Activated T-helper 1 cell treated with anti-CD3 and anti-CD28 coated beads, Interleukin-12 subunit alpha, Interleukin-12 subunit beta, Interleukin-2, Interleukin-4 antibody, amounts not matched to agents 30 ng/mL and 10 ng/mL and 1 ng/mL, durations not matched to agents 14 hours and 24 hours and 36 hours (primary cell): Measurements from ENCODE around the gene FBXO48. TPM values are rescaled to one million over a fixed set of nuclear protein-coding genes. Genes with fewer than 3 reads are reported as not detected.
A peak's percentile ranks its signal among the peaks of the same experiment; 100 is the strongest.

Experiments
- DNase-seq: peaks from one replicate; pipeline ENCODE4 v3.0.0; 2021; ENCODE audit warnings: low spot score
- H3K27ac Mint-ChIP-seq: one replicate; pipeline ENCODE4 v1.8.0; 2021; ENCODE audit warnings: mild to moderate bottlenecking, mixed read lengths
- H3K27me3 Mint-ChIP-seq: one replicate; pipeline ENCODE4 v1.8.0; 2022; ENCODE audit warnings: mild to moderate bottlenecking, moderate library complexity, mixed read lengths; ENCODE audit not compliant: insufficient read depth
- H3K36me3 Mint-ChIP-seq: one replicate; pipeline ENCODE4 v1.8.0; 2021; ENCODE audit warnings: low read depth, mixed read lengths
- H3K4me1 Mint-ChIP-seq: one replicate; pipeline ENCODE4 v1.8.0; 2021; ENCODE audit warnings: low read depth, mixed read lengths
- H3K4me3 Mint-ChIP-seq: one replicate; pipeline ENCODE4 v1.8.0; 2021; ENCODE audit warnings: mild to moderate bottlenecking, moderate library complexity, mixed read lengths
- H3K9me3 Mint-ChIP-seq: one replicate; pipeline ENCODE4 v1.8.0; 2021; ENCODE audit warnings: mixed read lengths
- intact Hi-C: fragments of 100-400 bp; cut with micrococcal nuclease; formaldehyde crosslinking; loops from one replicate; pipeline ENCODE4 v1.15.1; 2024
- total RNA-seq: library from RNA; stranded (reverse); gene quantifications from 2 replicates; pipeline ENCODE4 v1.2.3, GENCODE V29; 2022

Gene FBXO48, protein sequence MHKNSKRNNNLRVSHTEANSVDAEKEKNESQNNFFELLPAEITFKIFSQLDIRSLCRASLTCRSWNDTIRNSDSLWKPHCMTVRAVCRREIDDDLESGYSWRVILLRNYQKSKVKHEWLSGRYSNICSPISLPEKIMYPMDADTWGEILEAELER
- total RNA-seq: 1.3 and 1.4 TPM in 2 replicates

DNA sequence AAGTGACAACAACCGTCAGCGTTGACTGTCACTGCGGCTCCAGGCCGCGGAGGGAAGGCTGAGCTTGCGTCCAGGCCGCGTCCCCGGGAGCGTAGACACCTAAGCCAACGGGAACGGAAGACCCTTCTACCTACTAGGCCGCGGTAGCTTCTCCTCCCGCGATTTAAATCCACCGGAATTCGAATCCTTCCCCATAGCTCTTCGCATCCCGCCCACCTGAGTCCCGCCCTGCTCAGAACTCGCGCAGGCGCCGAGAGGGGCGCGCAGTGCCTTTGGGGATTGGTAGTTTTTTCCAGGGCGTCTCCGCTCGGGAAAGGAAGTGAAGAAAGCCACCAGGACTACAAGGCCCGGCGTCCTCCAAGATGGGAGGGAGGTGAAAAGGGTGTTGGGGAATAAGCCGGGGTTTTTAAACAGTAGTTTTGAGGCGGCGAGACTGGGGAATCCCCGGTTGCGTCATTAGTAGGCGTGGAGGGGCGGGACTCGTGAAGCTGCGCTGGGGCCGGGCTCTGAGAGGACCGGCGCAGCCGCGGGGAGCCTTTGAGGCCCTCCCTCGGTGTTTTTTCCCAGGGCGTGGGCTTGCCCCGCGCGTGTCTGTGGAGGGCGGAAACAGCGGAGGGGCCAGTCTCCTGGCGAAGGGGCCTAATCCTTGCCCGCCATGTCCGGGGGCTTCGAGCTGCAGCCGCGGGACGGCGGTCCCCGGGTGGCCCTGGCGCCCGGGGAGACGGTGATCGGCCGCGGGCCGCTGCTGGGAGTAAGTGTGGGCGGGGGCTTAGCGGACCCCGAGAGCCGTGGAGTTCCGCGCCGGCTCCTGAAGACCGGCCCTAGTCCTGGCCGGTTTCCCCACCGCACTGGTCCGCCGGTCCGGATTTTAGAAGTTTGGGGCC is at the start of gene FBXO48, which contains the start of gene APLF:
Gene FBXO48 (minus strand): TSS at position 218 of the 884 bp plus-strand sequence. CDS start 2,149 bp downstream, outside the sequence.
Gene APLF (plus strand): TSS at position 509 of the 884 bp plus-strand sequence. CDS start 147 bp downstream, at position 656.
- no peaks in the 10 kb centered on the region for H3K27me3 Mint-ChIP-seq
- DNase-seq: peak; percentile 97

DNA sequence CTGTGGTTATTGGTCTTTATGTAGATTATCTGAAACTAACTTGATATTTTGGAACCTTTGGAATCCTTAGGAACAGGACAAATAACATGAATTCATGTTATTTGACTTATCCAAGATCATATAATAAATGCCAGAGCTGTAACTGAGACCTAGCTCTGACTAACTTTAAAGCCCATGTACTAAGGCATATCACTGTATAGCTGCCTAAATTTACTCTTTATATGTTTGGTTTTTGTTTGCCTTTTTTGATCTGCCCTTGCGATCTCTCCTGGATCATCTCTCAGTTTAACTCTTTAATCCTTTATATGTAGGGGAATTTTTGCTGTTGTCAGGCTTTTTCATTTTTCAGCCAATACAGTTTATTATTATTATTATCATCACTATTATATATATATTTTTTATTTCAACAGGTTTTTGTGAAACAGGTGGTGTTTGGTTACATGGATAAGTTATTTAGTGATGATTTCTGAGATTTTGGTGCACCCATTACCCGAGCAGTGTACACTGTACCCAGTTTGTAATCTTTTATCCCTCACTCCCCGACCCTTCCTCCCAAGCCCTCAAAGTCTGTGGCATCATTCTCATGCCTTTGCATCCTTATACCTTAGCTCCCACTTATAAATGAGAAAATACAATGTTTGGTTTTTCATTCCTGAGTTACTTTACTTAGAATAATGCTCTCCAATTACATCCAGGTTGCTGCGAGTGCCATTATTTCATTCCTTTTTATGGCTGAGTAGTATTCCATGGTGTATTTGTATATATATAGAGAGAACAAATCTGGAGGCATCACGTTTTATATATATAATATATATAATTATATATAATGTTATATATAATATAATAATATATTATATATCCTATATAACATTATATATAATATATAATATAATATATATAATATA is 49.2 kb upstream of the FBXO48 start:
- intact Hi-C loops: no loop called here
- no peak for DNase-seq
- Mint-ChIP-seq H3K4me1 (peaks cover 20% of the 10 kb centered on the region), H3K27ac (no peak overlapping the region), H3K4me3 (no peak overlapping the region), H3K36me3 (no peaks in the 10 kb centered on the region), H3K27me3 (no peaks in the 10 kb centered on the region), H3K9me3 (no peaks in the 10 kb centered on the region)

More for the DNA sequence above, at the start of gene FBXO48, which contains the start of gene APLF:
- Mint-ChIP-seq H3K27ac (peak within 1 kb of the TSS; percentile 91), H3K36me3 (peaks cover 2% of the 10 kb centered on the region), H3K4me1 (peaks cover 48% of the 10 kb centered on the region), H3K9me3 (no peaks in the 10 kb centered on the region), H3K4me3 (peak within 1 kb of the TSS; percentile 97)
- intact Hi-C loops: loop anchor here (1.0 to 2.0 kb wide), 15 partner anchors 26 to 1825 kb away; partner anchors contain the start of genes AAK1, ARHGAP25, GFPT1 and PNO1

DNA sequence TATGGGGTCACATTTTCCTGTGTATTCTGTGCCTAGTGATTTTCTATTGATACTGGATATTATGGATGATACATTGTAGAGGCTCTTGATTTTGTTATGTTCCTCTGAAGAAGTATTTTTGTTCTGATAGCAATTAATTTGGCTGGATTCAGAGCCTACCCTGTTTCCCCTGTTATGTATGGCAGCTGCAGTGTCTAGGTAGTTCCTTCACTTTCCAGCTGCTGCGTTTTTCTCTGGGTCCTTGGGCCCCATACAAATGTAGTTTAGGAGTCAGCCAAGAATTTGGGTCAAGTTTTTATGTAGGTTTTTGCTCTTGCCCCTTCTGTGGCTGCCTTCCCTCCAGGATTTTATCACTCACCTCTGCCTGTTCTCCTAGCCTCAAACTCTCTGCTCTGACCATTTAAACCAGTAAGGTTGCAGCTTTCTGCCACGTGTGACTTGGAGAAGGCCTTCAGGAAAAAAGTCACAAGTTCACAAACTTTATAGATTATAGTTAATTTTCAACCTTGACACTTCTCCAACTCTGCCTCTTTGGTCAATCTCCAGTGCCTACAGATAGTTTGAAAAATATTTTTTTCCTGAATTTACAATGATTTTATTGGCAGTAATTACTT is 47.3 kb upstream of the FBXO48 start:
- intact Hi-C loops: no loop called here
- no peaks in the 10 kb centered on the region for H3K27me3 Mint-ChIP-seq

DNA sequence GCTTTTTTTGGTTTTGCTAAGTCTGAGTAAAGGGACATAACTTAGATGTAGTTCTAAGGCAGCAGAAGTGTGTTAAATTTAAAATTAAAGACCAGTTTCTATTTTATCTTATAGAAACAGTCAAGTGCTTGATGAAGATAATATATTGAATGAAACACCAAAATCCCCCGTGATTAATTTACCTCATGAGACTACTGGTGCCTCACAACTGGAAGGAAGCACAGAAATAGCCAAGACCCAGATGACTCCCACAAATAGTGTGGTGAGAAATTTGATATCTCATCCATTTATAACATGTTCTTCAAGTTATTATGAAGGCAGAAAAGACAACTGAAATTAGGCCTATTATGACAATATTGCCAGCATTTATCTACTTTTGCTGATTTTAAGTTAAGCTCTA is 45.9 kb upstream of the FBXO48 start:
- Mint-ChIP-seq H3K27me3 (no peaks in the 10 kb centered on the region), H3K9me3 (peaks cover 5% of the 10 kb centered on the region), H3K4me3 (no peak overlapping the region), H3K4me1 (no peaks in the 10 kb centered on the region), H3K36me3 (no peaks in the 10 kb centered on the region), H3K27ac (no peak overlapping the region)
- no peak for DNase-seq
- intact Hi-C loops: no loop called here

More for the DNA sequence above, 47.3 kb upstream of the FBXO48 start:
- Mint-ChIP-seq H3K9me3 (no peaks in the 10 kb centered on the region), H3K36me3 (no peaks in the 10 kb centered on the region), H3K4me3 (no peak overlapping the region), H3K4me1 (peaks cover 1% of the 10 kb centered on the region), H3K27ac (no peak overlapping the region)
- DNase-seq: no peak

DNA sequence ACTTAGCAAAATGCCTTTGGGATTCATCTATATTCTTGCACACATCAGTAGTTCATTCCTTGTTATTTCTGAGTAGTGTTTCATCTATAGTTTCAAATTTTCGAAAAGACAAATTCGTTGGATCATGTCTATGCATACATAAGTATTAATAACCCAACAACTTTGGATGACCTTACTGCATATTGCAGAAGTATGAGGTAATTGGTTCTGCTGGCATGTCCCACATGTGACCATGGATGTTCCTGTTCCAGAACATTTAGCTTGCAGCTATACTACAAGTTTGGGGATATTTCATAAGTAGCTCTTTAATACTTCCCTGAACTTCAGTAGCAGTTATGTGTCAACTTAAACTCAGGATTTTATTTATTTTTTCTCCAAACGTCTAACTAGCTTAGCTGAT is 45.2 kb upstream of the FBXO48 start:
- no peak overlapping the region for H3K27ac Mint-ChIP-seq

DNA sequence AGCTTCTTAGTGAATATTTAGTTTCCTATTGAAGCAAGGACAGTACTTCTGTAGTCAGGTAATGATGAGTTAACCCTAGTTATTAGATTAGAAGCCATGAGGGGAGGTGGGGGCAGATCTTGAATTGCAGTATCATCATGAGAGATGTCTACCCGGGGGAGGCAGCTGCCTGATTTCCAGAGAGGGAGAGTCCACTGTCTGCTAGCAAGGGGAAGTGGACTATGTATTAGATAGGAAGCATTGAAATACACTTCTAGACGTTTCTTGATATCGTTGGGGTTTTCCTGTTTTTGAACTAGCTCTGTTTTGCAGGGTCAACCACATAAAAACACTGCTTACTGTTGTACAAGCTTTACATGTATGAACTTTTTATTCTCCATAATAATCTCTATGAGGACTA is 39.1 kb upstream of the FBXO48 start:
- intact Hi-C loops: no loop called here
- Mint-ChIP-seq H3K36me3 (no peaks in the 10 kb centered on the region), H3K4me1 (peaks cover 12% of the 10 kb centered on the region), H3K27ac (no peak overlapping the region), H3K27me3 (no peaks in the 10 kb centered on the region), H3K4me3 (no peak overlapping the region), H3K9me3 (peaks cover 5% of the 10 kb centered on the region)
- no peak for DNase-seq

More for the DNA sequence above, 45.2 kb upstream of the FBXO48 start:
- no peaks in the 10 kb centered on the region for H3K27me3 Mint-ChIP-seq
- no peak overlapping the region for H3K4me3 Mint-ChIP-seq
- no peaks in the 10 kb centered on the region for H3K36me3 Mint-ChIP-seq
- DNase-seq: no peak
- intact Hi-C loops: no loop called here
- H3K4me1 Mint-ChIP-seq: no peaks in the 10 kb centered on the region
- peaks cover 5% of the 10 kb centered on the region for H3K9me3 Mint-ChIP-seq

DNA sequence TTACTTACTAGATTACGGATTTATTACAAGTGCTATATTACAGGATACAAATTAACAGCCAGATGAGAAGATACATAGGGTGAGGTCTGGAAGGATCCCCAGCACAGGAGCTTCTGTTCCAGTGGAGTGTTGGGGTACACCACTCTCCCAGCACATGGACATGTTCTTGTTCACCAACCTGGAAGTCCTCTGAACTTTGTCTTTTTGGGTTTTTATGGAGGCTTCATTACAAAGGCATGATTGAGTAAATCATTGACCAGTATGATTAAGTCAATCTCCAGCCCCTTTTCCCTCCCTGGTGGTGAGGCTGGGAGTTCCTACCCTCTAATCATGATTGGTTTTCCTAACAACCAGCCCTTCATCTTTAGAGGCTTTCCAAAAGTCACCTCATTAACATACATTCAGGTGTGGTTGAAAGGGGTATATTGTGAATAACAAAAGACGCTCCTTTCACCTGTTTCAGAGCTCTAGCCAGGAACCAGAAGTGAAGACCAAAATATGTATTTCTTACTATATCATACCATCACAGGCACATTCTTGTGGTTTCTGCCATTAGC is 38.6 kb upstream of the FBXO48 start:
- Mint-ChIP-seq H3K4me3 (no peak overlapping the region), H3K27ac (no peak overlapping the region)
- intact Hi-C loops: no loop called here

DNA sequence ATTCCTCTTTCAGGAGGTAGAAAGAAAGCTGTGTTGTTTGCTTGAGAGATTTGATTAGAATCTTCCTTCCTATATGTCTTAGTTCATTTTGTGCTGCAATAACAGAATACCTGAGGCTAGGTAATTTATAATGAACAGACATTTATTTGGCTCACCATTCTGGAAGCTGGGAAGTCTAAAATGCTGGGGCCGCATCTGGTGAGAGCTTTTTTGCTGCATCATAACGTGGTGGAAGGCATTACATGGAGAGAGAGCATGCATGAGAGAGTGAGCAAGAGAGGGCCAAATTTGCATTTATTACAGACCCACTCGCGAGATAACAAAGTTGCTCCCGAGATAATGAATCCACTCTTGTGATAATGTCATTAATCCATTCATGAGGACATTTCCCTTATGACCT is 34.7 kb upstream of the FBXO48 start:
- Mint-ChIP-seq H3K36me3 (no peaks in the 10 kb centered on the region), H3K27ac (no peak overlapping the region), H3K9me3 (peaks cover 6% of the 10 kb centered on the region), H3K4me3 (no peak overlapping the region), H3K27me3 (no peaks in the 10 kb centered on the region), H3K4me1 (peaks cover 12% of the 10 kb centered on the region)
- no peak for DNase-seq
- intact Hi-C loops: no loop called here

More for the DNA sequence above, 38.6 kb upstream of the FBXO48 start:
- DNase-seq: no peak
- Mint-ChIP-seq H3K4me1 (peaks cover 12% of the 10 kb centered on the region), H3K9me3 (peaks cover 5% of the 10 kb centered on the region), H3K36me3 (no peaks in the 10 kb centered on the region), H3K27me3 (no peaks in the 10 kb centered on the region)

DNA sequence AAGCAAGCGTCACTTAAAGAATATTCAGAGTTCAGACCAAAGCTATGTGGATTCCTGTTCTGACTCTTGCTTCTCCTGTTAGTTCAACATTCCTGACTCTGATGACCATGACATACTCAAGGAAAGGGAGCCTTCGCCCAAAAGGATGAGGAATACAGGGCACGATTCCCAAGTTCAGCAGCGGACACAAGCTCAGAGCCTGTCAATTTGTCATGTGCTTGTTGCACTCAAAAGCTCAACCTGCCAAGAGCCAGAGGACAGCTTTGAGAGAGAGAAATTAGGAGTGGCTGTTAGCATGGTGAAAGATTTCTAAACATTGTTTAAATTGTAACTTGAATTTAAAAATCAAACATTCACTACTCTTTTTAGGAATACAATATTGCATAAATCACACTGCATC is 33.6 kb upstream of the FBXO48 start:
- Mint-ChIP-seq H3K4me3 (no peak overlapping the region), H3K27ac (no peak overlapping the region), H3K4me1 (peaks cover under 1% of the 10 kb centered on the region), H3K27me3 (no peaks in the 10 kb centered on the region), H3K36me3 (no peaks in the 10 kb centered on the region), H3K9me3 (peaks cover 15% of the 10 kb centered on the region)
- intact Hi-C loops: no loop called here
- DNase-seq: no peak

DNA sequence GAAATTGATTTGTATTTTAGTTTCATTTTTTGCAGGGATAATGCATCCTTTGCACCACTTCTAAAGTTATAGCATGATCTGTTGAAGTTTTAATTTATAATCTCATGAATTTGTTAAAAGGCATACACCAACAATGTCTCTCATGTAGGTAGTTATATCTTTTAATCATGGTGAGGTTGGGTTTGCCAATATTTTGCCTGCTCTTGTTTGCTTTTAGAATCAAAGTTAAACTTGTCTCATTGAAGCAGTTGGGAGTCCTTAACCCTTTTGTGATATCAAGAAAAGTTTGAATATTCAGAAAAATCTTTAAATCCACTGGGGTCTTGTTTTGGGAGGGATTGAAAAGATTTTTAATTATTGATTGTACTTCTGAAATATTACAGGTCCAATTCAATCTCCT is 32.0 kb upstream of the FBXO48 start:
- intact Hi-C loops: no loop called here
- H3K27ac Mint-ChIP-seq: no peak overlapping the region
- no peaks in the 10 kb centered on the region for H3K36me3 Mint-ChIP-seq
- no peaks in the 10 kb centered on the region for H3K27me3 Mint-ChIP-seq
- H3K4me3 Mint-ChIP-seq: no peak overlapping the region
- no peaks in the 10 kb centered on the region for H3K4me1 Mint-ChIP-seq
- H3K9me3 Mint-ChIP-seq: peaks cover 23% of the 10 kb centered on the region
- DNase-seq: no peak

DNA sequence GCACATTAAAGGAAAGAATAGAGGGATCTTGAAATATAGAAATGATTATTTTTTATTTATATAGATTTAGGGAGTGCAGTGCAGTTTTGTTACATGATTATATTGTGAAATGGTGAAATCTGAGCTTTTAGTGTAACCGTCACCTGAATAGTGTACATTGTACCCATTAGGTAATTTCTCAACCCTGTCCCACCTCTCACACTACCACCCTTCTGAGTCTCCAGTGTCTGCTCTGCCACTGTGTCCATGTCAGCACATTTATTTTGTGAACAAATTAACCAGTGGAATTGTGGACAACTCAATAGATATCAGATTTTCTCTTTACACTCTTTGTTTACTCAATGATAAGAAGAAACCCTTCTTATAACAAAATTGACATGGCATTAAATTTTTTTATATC is 24.5 kb upstream of the FBXO48 start:
- DNase-seq: no peak

DNA sequence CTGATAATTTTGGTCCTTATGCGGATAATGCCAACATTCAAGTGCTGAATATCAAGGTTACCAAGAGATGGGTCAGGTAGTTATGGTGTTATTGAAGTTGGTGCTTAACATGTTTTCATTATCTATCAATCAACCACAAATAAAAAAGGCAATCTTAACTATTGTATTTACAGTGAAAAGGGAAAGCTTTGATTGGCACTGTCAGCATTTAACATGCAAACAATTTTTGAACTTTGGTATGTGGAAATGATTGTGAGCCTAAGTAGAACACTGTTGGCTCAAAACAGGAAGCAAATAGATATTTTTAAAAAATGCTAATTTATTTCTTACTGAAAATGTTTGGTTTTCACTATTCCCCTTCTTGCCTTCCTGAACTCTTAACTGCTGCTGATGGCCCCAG is 22.2 kb upstream of the FBXO48 start:
- intact Hi-C loops: no loop called here
- Mint-ChIP-seq H3K27ac (no peak overlapping the region), H3K4me1 (peaks cover 6% of the 10 kb centered on the region), H3K36me3 (no peaks in the 10 kb centered on the region), H3K4me3 (no peak overlapping the region), H3K9me3 (no peaks in the 10 kb centered on the region), H3K27me3 (peaks cover 4% of the 10 kb centered on the region)
- no peak for DNase-seq

More for the DNA sequence above, 24.5 kb upstream of the FBXO48 start:
- H3K9me3 Mint-ChIP-seq: peaks cover 14% of the 10 kb centered on the region
- H3K4me1 Mint-ChIP-seq: peaks cover 6% of the 10 kb centered on the region
- H3K4me3 Mint-ChIP-seq: no peak overlapping the region
- peaks cover 4% of the 10 kb centered on the region for H3K27me3 Mint-ChIP-seq
- H3K36me3 Mint-ChIP-seq: no peaks in the 10 kb centered on the region
- intact Hi-C loops: no loop called here
- no peak overlapping the region for H3K27ac Mint-ChIP-seq
